ENCODE results near the gene PRCC.

The PRCC gene

GRCh38 chr1:156766298-156767100, 836 bp upstream of the PRCC start:
- DNase-seq = no peak

GRCh38 chr1:156767879-156768604, 707 bp downstream of the PRCC start:
- no peak for DNase-seq

DNA sequence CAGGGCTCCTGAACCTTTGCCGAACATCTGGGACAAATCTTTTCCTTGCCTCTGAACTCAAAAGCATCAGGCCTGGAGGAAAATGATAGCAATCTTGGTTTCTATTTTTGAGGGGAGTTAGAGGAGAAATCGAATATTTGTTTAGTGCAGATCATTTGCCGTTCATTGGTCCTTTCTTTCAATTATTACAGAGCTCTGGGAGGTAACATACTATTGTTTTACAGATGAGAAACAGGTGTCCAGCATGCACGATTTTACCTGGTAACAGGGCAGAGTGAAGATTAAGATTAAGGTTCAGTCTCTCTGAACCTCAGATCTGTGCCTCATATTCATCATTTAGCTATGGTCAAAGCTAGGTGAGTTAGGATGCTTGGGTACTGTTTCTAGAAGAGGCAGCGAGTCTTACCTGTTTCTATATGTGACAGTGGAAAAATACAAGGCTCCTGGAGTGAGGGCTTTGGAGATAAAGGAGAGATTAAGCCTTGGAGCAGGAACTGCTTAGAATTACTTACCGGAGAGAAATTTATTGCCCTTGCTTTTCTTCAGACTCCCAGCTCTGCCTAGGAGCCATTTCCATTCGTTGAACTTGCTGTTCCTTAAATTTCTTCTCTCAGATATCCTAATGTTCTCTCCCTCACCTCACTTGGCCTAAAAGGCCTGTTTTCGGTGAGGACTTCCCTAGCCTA, 1.4 kb downstream of the PRCC start:
- no peak for DNase-seq

DNA sequence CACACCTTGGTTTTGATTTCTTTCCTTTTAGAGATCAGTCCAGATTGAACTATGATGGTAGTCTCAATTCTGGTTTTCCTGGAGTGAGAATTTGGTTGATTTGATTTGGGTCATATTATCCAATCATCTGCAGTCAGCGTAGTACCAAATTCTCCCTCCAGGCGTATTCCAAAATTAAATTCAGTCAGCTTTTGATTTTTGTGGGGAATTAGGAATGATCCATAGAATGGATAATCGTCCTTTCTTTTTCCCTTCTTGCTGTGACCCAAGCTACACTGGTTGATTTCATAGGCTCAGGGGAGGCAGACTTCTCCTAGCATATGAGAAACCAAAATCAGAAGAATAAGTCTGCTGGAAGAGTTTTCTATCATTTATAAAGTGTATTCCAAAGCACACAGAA, 4.9 kb downstream of the PRCC start:
- no peak for DNase-seq

- no peak for DNase-seq
These were observed 5.6 kb downstream of the PRCC start for GRCh38 chr1:156772728-156773497.

DNA sequence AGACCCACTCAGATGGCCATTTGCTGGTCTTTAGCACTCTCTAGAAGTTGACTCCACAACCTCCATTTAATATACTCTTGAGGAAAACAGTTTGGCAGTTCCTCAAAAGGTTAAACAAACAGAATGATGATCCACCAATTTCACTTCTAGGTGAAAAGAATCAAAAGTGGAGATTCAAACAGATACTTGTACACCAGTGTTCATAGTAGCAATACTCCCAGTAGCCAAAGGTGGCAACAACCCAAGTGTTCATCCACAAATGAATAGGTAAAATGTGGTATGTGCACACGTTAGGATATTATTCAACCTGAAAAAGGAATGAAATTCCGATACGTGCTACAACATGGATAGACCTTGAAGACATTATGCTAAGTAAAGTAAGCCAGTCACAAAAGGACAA, 6.3 kb downstream of the PRCC start:
- no peak for DNase-seq

GRCh38 chr1:156775799-156776198, 8.5 kb downstream of the PRCC start:
- no peak for DNase-seq

- DNase-seq = no peak
These were observed 9.6 kb downstream of the PRCC start for GRCh38 chr1:156776942-156777341.

GRCh38 chr1:156777573-156777972, 10.2 kb downstream of the PRCC start:
- no peak for DNase-seq

DNA sequence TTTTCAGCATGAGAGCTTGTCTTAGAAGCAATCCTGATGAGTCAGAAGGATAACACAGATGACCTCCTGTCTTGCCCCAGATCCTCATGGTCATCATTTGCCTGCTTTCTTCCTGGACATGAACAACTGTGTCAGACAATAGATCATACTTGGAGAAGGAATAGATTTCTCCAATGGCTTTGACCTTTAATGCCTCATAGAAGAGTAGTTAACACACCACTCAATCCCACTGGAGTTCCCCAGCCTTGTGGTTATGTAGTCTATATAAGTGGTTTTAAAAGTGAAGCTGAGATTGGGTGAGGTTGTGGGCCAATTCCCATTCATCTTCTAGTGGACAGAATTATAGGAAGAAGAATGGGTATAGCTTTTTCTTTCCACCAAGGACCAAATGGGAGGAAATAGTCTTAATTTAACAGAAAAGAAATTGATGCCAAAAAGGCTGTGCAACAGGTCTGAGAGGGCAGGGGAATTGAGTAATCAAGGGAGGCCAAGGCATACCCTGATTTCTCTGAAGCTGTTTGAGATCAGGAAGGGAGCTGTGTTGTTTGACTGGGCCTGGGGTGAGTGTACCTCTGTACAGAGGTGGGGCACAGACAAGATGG, 14.4 kb downstream of the PRCC start:
- DNase-seq = no peak

- DNase-seq = no peak
These were observed 18.1 kb downstream of the PRCC start for GRCh38 chr1:156785458-156785857.

- DNase-seq = no peak
These were observed 19.3 kb downstream of the PRCC start for GRCh38 chr1:156786640-156787039.

DNA sequence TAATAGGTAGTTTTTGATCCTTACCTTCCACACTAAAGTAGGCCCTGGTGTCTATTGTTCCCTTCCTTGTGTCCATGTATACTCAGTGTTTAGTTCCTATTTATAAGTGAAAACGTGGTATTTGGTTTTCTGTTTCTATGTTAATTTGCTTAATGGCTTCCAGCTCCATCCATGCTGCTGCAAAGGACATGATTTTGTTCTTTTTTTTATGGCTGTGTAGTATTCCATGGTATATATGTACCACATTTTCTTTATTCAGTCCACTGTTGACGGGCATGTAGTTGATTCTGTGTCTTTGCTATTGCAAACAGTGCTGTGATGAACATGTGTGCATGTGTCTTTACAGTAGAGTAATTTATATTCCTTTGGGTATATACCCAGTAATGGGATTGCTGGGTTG, 20.8 kb downstream of the PRCC start:
- DNase-seq = no peak

DNA sequence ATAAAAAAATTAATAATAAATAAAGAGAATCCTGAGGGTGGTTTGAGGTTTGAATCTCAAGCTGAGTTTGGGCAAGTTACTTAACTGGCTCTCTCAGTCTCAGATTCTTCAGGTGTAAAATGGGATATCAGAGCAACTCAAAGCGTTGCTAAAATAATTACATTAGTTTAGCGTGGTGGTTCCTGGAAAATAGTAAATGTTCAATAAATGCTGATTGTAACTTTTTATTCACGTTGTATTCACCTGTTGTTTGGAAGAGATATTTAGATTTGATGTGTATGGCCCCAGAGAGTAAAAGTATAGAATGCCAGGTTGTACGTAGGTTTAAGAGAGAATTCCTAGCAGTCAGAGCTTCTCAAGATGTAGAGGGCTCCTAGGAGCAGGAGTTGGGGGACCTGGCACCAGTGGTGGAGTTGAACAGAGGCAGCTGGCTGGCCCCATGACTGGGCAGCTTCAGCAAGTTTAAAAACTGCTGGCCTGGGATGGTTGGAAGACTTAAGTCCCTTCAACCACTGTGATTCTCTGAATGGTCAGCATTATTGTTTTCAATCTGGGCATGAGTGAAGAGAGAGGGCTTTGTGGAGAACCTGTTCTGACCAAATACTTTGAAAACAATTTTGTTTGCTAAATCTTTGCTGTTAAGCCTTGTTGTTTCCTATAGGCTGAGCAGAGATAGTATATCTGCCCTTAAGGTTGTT, 22.4 kb downstream of the PRCC start:
- DNase-seq = no peak

GRCh38 chr1:156794506-156795373, 27.4 kb downstream of the PRCC start:
- no peak for DNase-seq

DNA sequence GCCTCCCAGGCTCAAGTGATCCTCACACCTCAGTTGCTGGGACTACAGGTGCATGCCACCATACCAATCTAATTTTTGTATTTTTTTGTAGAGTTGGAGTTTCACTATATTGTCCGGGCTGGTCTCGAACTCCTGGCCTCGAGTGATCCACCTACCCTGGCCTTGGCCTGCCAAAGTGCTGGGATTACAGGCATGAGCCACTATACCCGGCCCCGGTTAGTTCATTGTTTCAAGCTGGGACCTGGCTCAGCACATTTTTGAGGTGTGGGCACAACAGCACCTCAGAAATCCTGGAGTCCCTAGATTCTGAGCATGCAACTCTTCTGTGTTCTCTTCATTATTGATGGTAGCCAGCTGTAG, 28.0 kb downstream of the PRCC start:
- no peak for DNase-seq

- no peak for DNase-seq
These were observed 28.5 kb downstream of the PRCC start for GRCh38 chr1:156795787-156796186.

DNA sequence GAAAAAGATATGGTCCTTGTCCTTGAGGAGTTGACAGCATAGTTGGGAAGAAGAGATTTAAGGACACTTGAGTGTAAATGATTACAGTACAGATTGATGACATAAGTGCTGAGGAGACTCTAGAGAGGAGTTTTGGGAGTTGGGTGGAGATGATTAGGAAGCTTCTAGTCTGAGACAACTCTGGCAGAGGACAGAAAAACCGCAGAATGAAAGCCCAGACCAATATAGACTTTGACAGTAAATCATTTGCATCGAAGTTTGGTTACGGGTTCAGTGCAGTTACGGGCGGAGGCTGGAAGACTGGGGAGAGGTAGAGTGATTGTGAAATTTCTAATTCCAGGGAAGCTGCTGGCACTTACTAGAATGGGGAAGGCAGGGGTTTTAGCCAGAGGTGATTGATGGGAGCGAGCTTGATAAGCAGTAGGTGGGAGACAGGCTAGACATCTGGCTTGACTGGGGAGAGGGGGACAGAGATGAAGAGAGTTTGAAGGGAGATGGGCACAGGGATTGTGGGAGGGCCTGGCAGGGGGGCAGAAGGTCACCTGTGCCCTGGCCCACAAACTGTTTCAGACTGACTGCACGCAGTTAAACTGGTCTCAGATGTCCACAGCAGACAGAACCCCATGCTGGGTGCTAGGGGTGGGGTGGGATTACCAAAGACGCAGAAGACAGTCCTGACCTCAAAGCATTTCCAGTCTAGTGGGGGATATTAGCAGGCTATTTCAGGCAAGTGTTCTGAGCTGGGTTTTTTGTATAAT, 29.2 kb downstream of the PRCC start:
- no peak for DNase-seq

DNA sequence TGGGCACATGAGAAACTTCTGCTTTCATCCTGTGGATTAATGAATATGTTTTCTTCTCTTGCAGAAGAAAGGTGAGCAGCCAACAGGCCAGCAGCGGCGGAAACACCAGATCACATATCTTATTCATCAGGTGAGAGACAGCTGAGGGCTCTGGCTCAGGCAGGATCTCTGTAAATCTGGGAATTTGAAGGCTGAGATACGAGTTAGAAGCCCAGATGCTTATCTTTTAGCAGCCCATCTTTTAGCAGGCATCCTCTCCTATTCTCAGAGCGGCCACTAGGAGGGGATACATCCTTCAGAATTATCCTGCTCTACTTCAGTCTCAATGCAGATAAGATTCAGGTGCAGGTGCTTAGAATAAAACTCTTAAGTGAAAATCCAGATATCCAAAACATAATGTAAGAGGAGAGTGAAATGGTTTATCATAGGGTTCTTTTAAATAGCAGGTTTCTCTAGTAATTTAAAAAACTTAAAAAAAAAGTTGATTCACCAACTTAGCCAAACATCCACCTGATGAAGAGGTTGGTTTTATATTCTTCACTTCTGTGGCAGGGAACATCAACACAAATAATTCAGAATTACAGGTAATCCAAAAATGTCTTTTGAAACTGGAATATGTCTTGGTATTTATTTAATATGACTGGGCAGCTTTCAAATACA, 30.0 kb downstream of the PRCC start:
- peak; percentile 70 for DNase-seq

Measured in CD4-positive, alpha-beta T cell treated with Interleukin-4 for 4 hours (primary cell).